MCF 10A (cell line): Measurements from ENCODE around the gene FABP7. TPM values are rescaled to one million over a fixed set of nuclear protein-coding genes. Genes with fewer than 3 reads are reported as not detected.

Experiments
- Bru-seq: library from RNA; stranded (reverse); fragments of 400-500 nt; gene quantifications from one replicate; lab custom pipeline; 2021; lab: Mats Ljungman, UMichigan
- BruChase-seq, 2 experiments: library from RNA; stranded (reverse); fragments of 400-500 nt; gene quantifications; one replicate each; lab custom pipeline; 2021; lab: Mats Ljungman, UMichigan
- BruUV-seq: library from RNA; stranded (reverse); fragments of 400-500 nt; replicated peaks from 2 replicates; lab custom pipeline; 2021; lab: Mats Ljungman, UMichigan
- CTCF ChIA-PET: fragments of 300-600 bp; sonication (Branson Sonifier 250); formaldehyde crosslinking; extraction: SDS; loops from one replicate; lab custom pipeline; 2021; ENCODE audit warnings: antibody characterized with exemption, inconsistent platforms; lab: Yijun Ruan, JAX
- POLR2A ChIA-PET: fragments of 300-600, 350-650 bp; sonication (Branson Sonifier 250); formaldehyde crosslinking; extraction: SDS; loops from one replicate; lab custom pipeline; 2020; ENCODE audit warnings: antibody characterized with exemption, inconsistent platforms; lab: Yijun Ruan, JAX
- DNase-seq: peaks from one replicate; pipeline ENCODE4 v3.0.0-alpha.2; 2018; ENCODE audit not compliant: unreplicated experiment
- H3K27ac Mint-ChIP-seq: one replicate; pipeline ENCODE4 v1.8.0; 2022; ENCODE audit warnings: mild to moderate bottlenecking, low read depth, mixed read lengths; ENCODE audit not compliant: unreplicated experiment
- H3K27me3 Mint-ChIP-seq: one replicate; pipeline ENCODE4 v1.8.0; 2022; ENCODE audit warnings: mixed read lengths; ENCODE audit not compliant: insufficient read depth, unreplicated experiment
- H3K36me3 Mint-ChIP-seq: one replicate; pipeline ENCODE4 v1.8.0; 2022; ENCODE audit warnings: mild to moderate bottlenecking, moderate library complexity, mixed read lengths; ENCODE audit not compliant: insufficient read depth, unreplicated experiment
- H3K4me1 Mint-ChIP-seq: one replicate; pipeline ENCODE4 v1.8.0; 2022; ENCODE audit warnings: mixed read lengths; ENCODE audit not compliant: insufficient read depth, unreplicated experiment
- H3K4me3 Mint-ChIP-seq: one replicate; pipeline ENCODE4 v1.8.0; 2022; ENCODE audit warnings: mild to moderate bottlenecking, moderate library complexity, mixed read lengths; ENCODE audit not compliant: unreplicated experiment
- H3K9me3 Mint-ChIP-seq: one replicate; pipeline ENCODE4 v1.8.0; 2022; ENCODE audit warnings: mixed read lengths; ENCODE audit not compliant: unreplicated experiment
- intact Hi-C: fragments of 100-400 bp; cut with micrococcal nuclease; formaldehyde crosslinking; loops from 2 replicates; pipeline ENCODE4 v1.14.1; 2022
- long read RNA-seq: library from polyadenylated mRNA; stranded (forward); transcript quantifications from one replicate; pipeline ENCODE4 v2.0.0, GENCODE V29; 2022
- total RNA-seq: library from RNA; stranded (reverse); gene quantifications from 2 replicates; pipeline ENCODE4 v1.2.3, GENCODE V29; 2022
- TF ChIP-seq, protein P1 (sequence below): fragments of 200-600 bp; IDR thresholded peaks from one replicate; pipeline ENCODE4 v1.8.0; 2022; ENCODE audit warnings: antibody characterized with exemption, mild to moderate bottlenecking; ENCODE audit not compliant: unreplicated experiment

Gene FABP7
- not detected in 2 replicates for total RNA-seq
- Bru-seq, nascent RNA, result not detected
- not detected for BruChase-seq, experiment 1, labeled RNA remaining after a 6-hour chase
- not detected for BruChase-seq, experiment 2, labeled RNA remaining after a 2-hour chase
- long read RNA-seq, result 0 reads

DNA sequence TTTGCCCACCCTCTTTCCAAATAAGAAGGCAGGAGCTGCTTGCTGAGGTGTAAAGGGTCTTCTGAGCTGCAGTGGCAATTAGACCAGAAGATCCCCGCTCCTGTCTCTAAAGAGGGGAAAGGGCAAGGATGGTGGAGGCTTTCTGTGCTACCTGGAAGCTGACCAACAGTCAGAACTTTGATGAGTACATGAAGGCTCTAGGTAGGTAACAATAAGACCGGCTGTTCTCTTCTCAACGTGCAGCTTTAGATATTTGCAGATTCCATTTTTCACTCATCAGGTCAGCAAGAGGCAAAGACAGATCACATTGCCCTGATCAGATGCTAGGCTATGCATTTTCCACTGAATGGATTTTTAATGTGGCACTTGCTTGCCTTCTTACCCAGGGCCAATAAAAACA is at the start of gene FABP7:
FABP7 (plus strand) TSS at position 50 of the 400 bp plus-strand sequence; CDS start at position 129, 79 bp downstream.
- Mint-ChIP-seq H3K27ac (no peak within 1 kb of the TSS), H3K4me3 (no peak within 1 kb of the TSS), H3K27me3 (no peaks in the 10 kb centered on the region), H3K36me3 (no peaks in the 10 kb centered on the region), H3K9me3 (no peaks in the 10 kb centered on the region), H3K4me1 (no peaks in the 10 kb centered on the region)
- TF ChIP-seq, protein P1, sequence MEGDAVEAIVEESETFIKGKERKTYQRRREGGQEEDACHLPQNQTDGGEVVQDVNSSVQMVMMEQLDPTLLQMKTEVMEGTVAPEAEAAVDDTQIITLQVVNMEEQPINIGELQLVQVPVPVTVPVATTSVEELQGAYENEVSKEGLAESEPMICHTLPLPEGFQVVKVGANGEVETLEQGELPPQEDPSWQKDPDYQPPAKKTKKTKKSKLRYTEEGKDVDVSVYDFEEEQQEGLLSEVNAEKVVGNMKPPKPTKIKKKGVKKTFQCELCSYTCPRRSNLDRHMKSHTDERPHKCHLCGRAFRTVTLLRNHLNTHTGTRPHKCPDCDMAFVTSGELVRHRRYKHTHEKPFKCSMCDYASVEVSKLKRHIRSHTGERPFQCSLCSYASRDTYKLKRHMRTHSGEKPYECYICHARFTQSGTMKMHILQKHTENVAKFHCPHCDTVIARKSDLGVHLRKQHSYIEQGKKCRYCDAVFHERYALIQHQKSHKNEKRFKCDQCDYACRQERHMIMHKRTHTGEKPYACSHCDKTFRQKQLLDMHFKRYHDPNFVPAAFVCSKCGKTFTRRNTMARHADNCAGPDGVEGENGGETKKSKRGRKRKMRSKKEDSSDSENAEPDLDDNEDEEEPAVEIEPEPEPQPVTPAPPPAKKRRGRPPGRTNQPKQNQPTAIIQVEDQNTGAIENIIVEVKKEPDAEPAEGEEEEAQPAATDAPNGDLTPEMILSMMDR, result no peak
- no peak for DNase-seq
- CTCF ChIA-PET, result interaction anchor here (0.9 to 2.1 kb wide), 4 partner anchors 9 to 59 kb away, joined by 4 to 6 read pairs (median 6); partner anchors contain the start of gene SMPDL3A
- BruUV-seq, result no TSS peak
- POLR2A ChIA-PET, result interaction anchor here (0.6 to 2.0 kb wide), 3 partner anchors 10 to 1657 kb away, joined by 3 to 12 read pairs (median 3); partner anchors contain the start of genes PKIB and SMPDL3A
- intact Hi-C loops, result no loop called here

DNA sequence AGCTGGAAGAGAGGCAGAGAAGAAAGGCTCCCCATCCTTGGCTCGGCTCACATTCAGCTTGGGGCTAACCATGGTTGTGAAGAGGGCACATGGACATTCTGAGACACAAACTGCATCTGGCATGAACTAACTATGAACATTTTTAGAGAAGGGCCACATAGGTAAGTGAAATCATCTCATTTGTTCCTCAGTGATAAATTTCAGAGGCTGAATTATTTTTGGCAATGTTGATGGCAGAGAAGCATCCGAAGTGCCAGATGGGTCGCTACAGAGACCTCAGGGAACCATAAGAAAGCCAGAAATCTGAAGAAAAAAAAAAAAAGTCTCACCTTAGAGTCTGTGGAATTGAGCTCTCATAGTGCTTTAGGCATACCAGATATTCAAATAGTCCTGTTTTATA is 49.2 kb upstream of the FABP7 start:
- intact Hi-C loops, result loop anchor here (2.0 kb wide), 4 partner anchors 58 to 650 kb away; partner anchors contain the start of gene SMPDL3A
- Mint-ChIP-seq H3K36me3 (no peaks in the 10 kb centered on the region), H3K9me3 (no peaks in the 10 kb centered on the region), H3K27ac (no peak overlapping the region), H3K4me1 (peaks cover 6% of the 10 kb centered on the region), H3K4me3 (no peak overlapping the region), H3K27me3 (no peaks in the 10 kb centered on the region)
- CTCF ChIA-PET, result interaction anchor here (0.6 to 9.3 kb wide), 34 partner anchors 11 to 928 kb away, joined by 3 to 238 read pairs (median 5); partner anchors contain the start of gene PKIB
- POLR2A ChIA-PET, result interaction anchor here (1.0 to 8.7 kb wide), 3 partner anchors 59 to 109 kb away, joined by 3 to 55 read pairs (median 14); partner anchors contain the start of gene SMPDL3A
- no peak for DNase-seq
- no TSS peak for BruUV-seq
- TF ChIP-seq, protein P1, result no peak

DNA sequence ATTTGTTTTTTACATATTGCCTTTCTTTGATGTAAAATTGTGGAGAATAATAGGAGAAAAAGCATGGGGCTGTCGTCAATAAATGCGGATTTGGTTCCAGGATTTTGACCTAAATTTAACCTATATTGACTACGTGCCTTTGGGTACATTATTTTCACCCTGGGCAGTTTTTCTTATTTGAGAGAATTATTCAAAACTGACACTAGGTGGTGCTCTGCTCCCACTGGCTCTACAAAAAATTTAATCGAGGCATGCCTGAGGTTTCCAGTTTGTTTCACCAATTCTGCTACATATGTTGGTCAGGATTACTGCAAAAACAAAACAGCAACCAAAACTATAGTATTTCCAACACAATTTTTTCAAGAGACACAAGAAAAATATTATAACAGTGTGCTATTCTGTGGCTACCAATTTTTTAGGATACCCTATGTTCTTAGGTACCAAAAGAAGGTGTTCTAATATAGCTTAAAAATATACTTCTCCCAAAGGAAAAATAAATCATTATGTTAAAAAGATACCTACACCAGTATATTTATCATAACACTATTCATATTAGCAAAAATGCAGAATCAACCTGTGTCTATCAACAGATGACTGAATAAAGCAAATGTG is 48.6 kb upstream of the FABP7 start:
- Mint-ChIP-seq H3K9me3 (no peaks in the 10 kb centered on the region), H3K36me3 (no peaks in the 10 kb centered on the region), H3K27ac (no peak overlapping the region), H3K4me1 (peaks cover 11% of the 10 kb centered on the region), H3K4me3 (no peak overlapping the region), H3K27me3 (no peaks in the 10 kb centered on the region)
- ChIA-PET CTCF (interaction anchor here (0.6 to 9.3 kb wide), 48 partner anchors 8 to 1400 kb away, joined by 3 to 238 read pairs (median 4); partner anchors contain the start of genes PKIB and SMPDL3A), POLR2A (interaction anchor here (1.2 to 8.7 kb wide), 3 partner anchors 58 to 108 kb away, joined by 3 to 55 read pairs (median 14); partner anchors contain the start of gene SMPDL3A)
- peak; percentile 63 for DNase-seq
- TF ChIP-seq, protein P1, result peak; percentile 67
- no TSS peak for BruUV-seq
- intact Hi-C loops, result loop anchor here (1.0 to 2.0 kb wide), 5 partner anchors 58 to 650 kb away; partner anchors contain the start of gene SMPDL3A

DNA sequence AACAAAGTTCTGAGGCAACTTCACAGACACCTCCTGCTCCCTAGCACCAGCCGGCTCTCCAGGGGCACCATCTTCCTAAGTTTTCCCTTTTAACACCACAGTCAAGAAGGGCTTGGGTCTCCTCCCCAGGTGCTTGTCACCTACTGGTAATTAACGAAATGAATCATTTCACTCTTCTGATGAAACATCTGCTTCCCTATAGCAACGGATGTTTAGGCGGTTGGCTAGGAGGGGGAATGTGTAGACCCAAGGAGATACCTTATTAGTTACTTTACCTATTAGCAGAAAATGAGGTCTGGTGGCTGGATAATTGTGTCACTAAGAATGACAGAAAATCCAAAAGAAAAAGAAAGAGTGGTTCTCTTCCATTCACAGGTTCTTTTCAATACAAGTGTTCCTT is 46.3 kb upstream of the FABP7 start:
- POLR2A ChIA-PET, result interaction anchor here (0.9 to 8.7 kb wide), 4 partner anchors 56 to 106 kb away, joined by 3 to 55 read pairs (median 8); partner anchors contain the start of gene SMPDL3A
- DNase-seq, result no peak
- BruUV-seq, result no TSS peak
- no peaks in the 10 kb centered on the region for H3K9me3 Mint-ChIP-seq
- TF ChIP-seq, protein P1, result no peak
- no peaks in the 10 kb centered on the region for H3K36me3 Mint-ChIP-seq
- H3K4me1 Mint-ChIP-seq, result peaks cover 16% of the 10 kb centered on the region
- H3K27ac Mint-ChIP-seq, result no peak overlapping the region
- intact Hi-C loops, result no loop called here
- no peak overlapping the region for H3K4me3 Mint-ChIP-seq
- CTCF ChIA-PET, result interaction anchor here (0.6 to 9.3 kb wide), 10 partner anchors 8 to 258 kb away, joined by 3 to 238 read pairs (median 4); no protein-coding TSS in a partner anchor
- H3K27me3 Mint-ChIP-seq, result no peaks in the 10 kb centered on the region
